HG03064 (cell line): ENCODE measurements around the gene CTRB2.
"Not testable (repeated sequence)": the region's sequence is repeated elsewhere in the genome, so short reads cannot be mapped to it uniquely, and the experiment has no call there.

Experiments
- ATAC-seq: cut with Tn5 transposase; IDR thresholded peaks from one replicate; pipeline ENCODE4 v1.9.1; 2021; ENCODE audit warnings: low read depth; ENCODE audit not compliant: unreplicated experiment

CTRB2 gene

GRCh38 chr16:75207831-75208230 is 870 bp upstream of the CTRB2 start:
- ATAC-seq, result no peak

GRCh38 chr16:75205961-75206748 is 806 bp downstream of the CTRB2 start:
- ATAC-seq, result not testable (repeated sequence)

- ATAC-seq, result not testable (repeated sequence)
Observed at GRCh38 chr16:75205438-75205837, 1.5 kb downstream of the CTRB2 start.

- not testable (repeated sequence) for ATAC-seq
Observed at GRCh38 chr16:75204905-75205304, 2.1 kb downstream of the CTRB2 start.

- ATAC-seq, result no peak
Observed at GRCh38 chr16:75204410-75204758, 2.6 kb downstream of the CTRB2 start.

- no peak for ATAC-seq
Observed at GRCh38 chr16:75203667-75204409, 3.1 kb downstream of the CTRB2 start.

GRCh38 chr16:75203096-75203495 is 3.9 kb downstream of the CTRB2 start:
- ATAC-seq, result no peak

GRCh38 chr16:75202069-75202590 is 4.8 kb downstream of the CTRB2 start:
- no peak for ATAC-seq

- no peak for ATAC-seq
Observed at GRCh38 chr16:75198135-75198600, 8.8 kb downstream of the CTRB2 start.

GRCh38 chr16:75197522-75198134 is 9.3 kb downstream of the CTRB2 start:
- ATAC-seq, result no peak

- no peak for ATAC-seq
Observed at GRCh38 chr16:75196836-75197235, 10.1 kb downstream of the CTRB2 start.

GRCh38 chr16:75195811-75196790 is 10.9 kb downstream of the CTRB2 start:
- ATAC-seq, result no peak

- no peak for ATAC-seq
Observed at GRCh38 chr16:75193730-75194444, 13.1 kb downstream of the CTRB2 start.

- ATAC-seq, result no peak
Observed at GRCh38 chr16:75193265-75193650, 13.7 kb downstream of the CTRB2 start.

GRCh38 chr16:75192606-75193264 is 14.2 kb downstream of the CTRB2 start:
- no peak for ATAC-seq

- no peak for ATAC-seq
Observed at GRCh38 chr16:75189638-75190245, 17.2 kb downstream of the CTRB2 start.

- ATAC-seq, result no peak
Observed at GRCh38 chr16:75188832-75189477, 18.0 kb downstream of the CTRB2 start.

- no peak for ATAC-seq
Observed at GRCh38 chr16:75181630-75182029, 25.3 kb downstream of the CTRB2 start.
